ENCODE measurements around the gene DPH6.

DNA sequence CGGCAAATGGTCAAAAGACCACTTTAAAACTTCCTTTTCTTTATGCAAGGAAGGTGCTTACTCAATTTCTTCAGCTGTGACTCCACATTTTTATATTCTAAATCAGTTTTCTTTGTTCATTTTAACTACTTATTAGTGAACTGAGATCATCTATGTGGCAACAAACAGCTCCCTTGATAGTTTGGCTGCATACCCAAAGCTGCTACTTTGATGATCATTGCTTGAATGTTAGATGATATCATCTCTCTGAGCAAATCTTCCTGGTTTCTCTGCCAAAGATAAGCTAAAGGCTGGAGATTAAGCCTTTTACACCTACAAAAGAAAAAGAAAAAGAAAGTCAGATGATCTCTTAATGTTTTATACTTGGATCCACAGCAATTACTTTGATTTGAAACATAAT, 95.5 kb downstream of the DPH6 start:
- TF ChIP-seq, protein P1, sequence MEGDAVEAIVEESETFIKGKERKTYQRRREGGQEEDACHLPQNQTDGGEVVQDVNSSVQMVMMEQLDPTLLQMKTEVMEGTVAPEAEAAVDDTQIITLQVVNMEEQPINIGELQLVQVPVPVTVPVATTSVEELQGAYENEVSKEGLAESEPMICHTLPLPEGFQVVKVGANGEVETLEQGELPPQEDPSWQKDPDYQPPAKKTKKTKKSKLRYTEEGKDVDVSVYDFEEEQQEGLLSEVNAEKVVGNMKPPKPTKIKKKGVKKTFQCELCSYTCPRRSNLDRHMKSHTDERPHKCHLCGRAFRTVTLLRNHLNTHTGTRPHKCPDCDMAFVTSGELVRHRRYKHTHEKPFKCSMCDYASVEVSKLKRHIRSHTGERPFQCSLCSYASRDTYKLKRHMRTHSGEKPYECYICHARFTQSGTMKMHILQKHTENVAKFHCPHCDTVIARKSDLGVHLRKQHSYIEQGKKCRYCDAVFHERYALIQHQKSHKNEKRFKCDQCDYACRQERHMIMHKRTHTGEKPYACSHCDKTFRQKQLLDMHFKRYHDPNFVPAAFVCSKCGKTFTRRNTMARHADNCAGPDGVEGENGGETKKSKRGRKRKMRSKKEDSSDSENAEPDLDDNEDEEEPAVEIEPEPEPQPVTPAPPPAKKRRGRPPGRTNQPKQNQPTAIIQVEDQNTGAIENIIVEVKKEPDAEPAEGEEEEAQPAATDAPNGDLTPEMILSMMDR (IDR thresholded peaks at IDR 0.05): no peak
- TF ChIP-seq POLR2A (IDR thresholded peaks at IDR 0.05) (no peak), POLR2AphosphoS5 (IDR thresholded peaks at IDR 0.05) (peak; percentile 21)
